Measurements from ENCODE around the gene BLOC1S3. TPM values are rescaled to one million over a fixed set of nuclear protein-coding genes. Genes with fewer than 3 reads are reported as not detected.

The BLOC1S3 gene
- total and polyA plus RNA-seq, 2 of the 13 experiments (the other 11 are each of a cell fraction or from before 2014, with no cell fraction given) = 4.3 to 4.8 TPM

- TF ChIP-seq ELK4 (CRISPR knock-in tag; IDR thresholded peaks at IDR 0.05; ENCODE audit: borderline replicate concordance) (no peak), ZNF557 (CRISPR knock-in tag; IDR thresholded peaks at IDR 0.05) (no peak), ZNF891 (CRISPR knock-in tag; IDR thresholded peaks at IDR 0.05) (peak; percentile 66; the same call in 1 of the 2 replicates), CTCF (CRISPR knock-in tag; IDR thresholded peaks at IDR 0.05) (peak; percentile 93), BORCS8-MEF2B (CRISPR knock-in tag; IDR thresholded peaks at IDR 0.05) (peak; percentile 55; the same call in 1 of the 2 replicates), SMC3 (IDR thresholded peaks at IDR 0.05; ENCODE audit: low read length) (peak; percentile 31; the same call in 1 of the 2 replicates), DDIT3 (CRISPR knock-in tag; IDR thresholded peaks at IDR 0.05) (no peak), IKZF5 (CRISPR knock-in tag; IDR thresholded peaks at IDR 0.05) (peak; percentile 27; the same call in 1 of the 2 replicates), SIN3A (IDR thresholded peaks at IDR 0.05; ENCODE audit: borderline replicate concordance, low read depth, low read length) (no peak), ZNF343 (CRISPR knock-in tag; IDR thresholded peaks at IDR 0.05) (no peak), TEAD3 (CRISPR knock-in tag; optimal IDR thresholded peaks at IDR 0.05; ENCODE audit: borderline replicate concordance) (no peak), GZF1 (CRISPR knock-in tag; IDR thresholded peaks at IDR 0.05) (no peak), SAP130 (CRISPR knock-in tag; IDR thresholded peaks at IDR 0.05; ENCODE audit: low read depth) (peak; percentile 45; the same call in 1 of the 2 replicates), KDM2A (CRISPR knock-in tag; IDR thresholded peaks at IDR 0.05; ENCODE audit: borderline replicate concordance, low read depth) (peak; percentile 74), AKAP8 (CRISPR knock-in tag; IDR thresholded peaks at IDR 0.05) (0 out of 2 replicates have a peak, but pooled peaks have one; percentile 20), MYC (CRISPR knock-in tag; IDR thresholded peaks at IDR 0.05; ENCODE audit: borderline replicate concordance) (0 out of 2 replicates have a peak, but pooled peaks have one; percentile 40)
Observed at GRCh38 chr19:45161738-45162607, 16.6 kb upstream of the BLOC1S3 start (continued).

Measured in HepG2 (cell line).